Measurements from ENCODE around the gene PINLYP. TPM values are rescaled to one million over a fixed set of nuclear protein-coding genes. Genes with fewer than 3 reads are reported as not detected.
"Not testable (repeated sequence)": the region's sequence is repeated elsewhere in the genome, so short reads cannot be mapped to it uniquely, and the experiment has no call there.

The PINLYP gene
- total and polyA plus RNA-seq, 8 donors = 0.51 to 7.2 (median 0.85) TPM

GRCh38 chr19:43541920-43542650, 33.5 kb upstream of the PINLYP start:
- intact Hi-C loops (cut with DNase I) = loop anchor here in 1 of 3 donors (5.0 kb wide), 1 partner anchor 110 kb away; no protein-coding TSS in a partner anchor
- no peak for DNase-seq

GRCh38 chr19:43544077-43544476, 31.5 kb upstream of the PINLYP start:
- 95% methylated on average over 9 of the region's 9 CpGs for WGBS, 2 donors
- FAIRE-seq (no peak), DNase-seq (no peak), ATAC-seq (no peak)
- H3K9me3 ChIP-seq = no peaks in the 10 kb centered on the region
- H3K27ac ChIP-seq = no peak overlapping the region
- no peak for TF ChIP-seq CTCF (IDR thresholded peaks at IDR 0.05)
- no peak overlapping the region for H3K4me3 ChIP-seq
- H3K27me3 ChIP-seq = no peaks in the 10 kb centered on the region
- intact Hi-C loops (cut with DNase I) = loop anchor here in 1 of 3 donors (5.0 kb wide), 1 partner anchor 108 kb away; no protein-coding TSS in a partner anchor
- H3K36me3 ChIP-seq = peaks cover 0 to 11% (median 0%) of the 10 kb centered on the region in 3 donors
- no peaks in the 10 kb centered on the region for H3K4me1 ChIP-seq

More at GRCh38 chr19:43541920-43542650, 33.5 kb upstream of the PINLYP start:
- H3K27ac ChIP-seq = no peak overlapping the region
- WGBS, 2 donors = 93 to 95% methylated on average over 5 of the region's 5 CpGs
- ATAC-seq (no peak), FAIRE-seq (no peak)
- no peak overlapping the region for H3K4me3 ChIP-seq
- TF ChIP-seq CTCF (IDR thresholded peaks at IDR 0.05) = no peak
- H3K27me3 ChIP-seq = no peaks in the 10 kb centered on the region
- H3K9me3 ChIP-seq = no peaks in the 10 kb centered on the region
- H3K36me3 ChIP-seq = peaks cover 0 to 11% (median 0%) of the 10 kb centered on the region in 3 donors
- H3K4me1 ChIP-seq = no peaks in the 10 kb centered on the region

GRCh38 chr19:43545276-43545675, 30.3 kb upstream of the PINLYP start:
- H3K36me3 ChIP-seq = peaks cover 0 to 11% (median 0%) of the 10 kb centered on the region in 3 donors
- FAIRE-seq = no peak

GRCh38 chr19:43545981-43546380, 29.6 kb upstream of the PINLYP start:
- ATAC-seq (no peak), FAIRE-seq (no peak), DNase-seq (no peak)
- Histone ChIP-seq H3K4me1 (no peaks in the 10 kb centered on the region), H3K27me3 (no peaks in the 10 kb centered on the region), H3K36me3 (peaks cover 0 to 17% (median 3%) of the 10 kb centered on the region in 3 donors), H3K27ac (no peak overlapping the region), H3K4me3 (no peak overlapping the region), H3K9me3 (no peaks in the 10 kb centered on the region)
- intact Hi-C loops (cut with DNase I) = no loop called here
- 80 to 83% methylated on average over 2 of the region's 2 CpGs for WGBS, 2 donors
- no peak for TF ChIP-seq CTCF (IDR thresholded peaks at IDR 0.05)

More at GRCh38 chr19:43545276-43545675, 30.3 kb upstream of the PINLYP start:
- ATAC-seq (no peak), DNase-seq (no peak)
- H3K9me3 ChIP-seq = no peaks in the 10 kb centered on the region
- no peaks in the 10 kb centered on the region for H3K4me1 ChIP-seq
- no peak overlapping the region for H3K4me3 ChIP-seq
- H3K27me3 ChIP-seq = no peaks in the 10 kb centered on the region
- intact Hi-C loops (cut with DNase I) = no loop called here
- H3K27ac ChIP-seq = no peak overlapping the region
- 93 to 95% methylated on average over 5 of the region's 5 CpGs for WGBS, 2 donors
- TF ChIP-seq CTCF (IDR thresholded peaks at IDR 0.05) = no peak

GRCh38 chr19:43546581-43546980, 29.0 kb upstream of the PINLYP start:
- ATAC-seq (no peak), FAIRE-seq (no peak), DNase-seq (no peak)
- H3K4me3 ChIP-seq = no peak overlapping the region
- no peak for TF ChIP-seq CTCF (IDR thresholded peaks at IDR 0.05)
- H3K36me3 ChIP-seq = peaks cover 0 to 23% (median 9%) of the 10 kb centered on the region in 3 donors
- intact Hi-C loops (cut with DNase I) = no loop called here
- no peaks in the 10 kb centered on the region for H3K4me1 ChIP-seq
- no peaks in the 10 kb centered on the region for H3K9me3 ChIP-seq
- H3K27me3 ChIP-seq = no peaks in the 10 kb centered on the region
- WGBS, 2 donors = 98 to 100% methylated on average over 3 of the region's 3 CpGs
- no peak overlapping the region for H3K27ac ChIP-seq

- not testable (repeated sequence) for H3K4me3 ChIP-seq, FAIRE-seq
- H3K36me3 ChIP-seq = peaks cover 0 to 28% (median 14%) of the 10 kb centered on the region in 3 donors
Observed at GRCh38 chr19:43547926-43548325, 27.7 kb upstream of the PINLYP start.

More at GRCh38 chr19:43547926-43548325, 27.7 kb upstream of the PINLYP start:
- H3K4me1 ChIP-seq; H3K27ac ChIP-seq; ATAC-seq; DNase-seq; H3K27me3 ChIP-seq; H3K9me3 ChIP-seq; intact Hi-C loops (cut with DNase I): not testable (repeated sequence)
- WGBS, 2 donors = 88 to 98% methylated on average over 13 to 18 of the region's 24 CpGs
